ENCODE results near the gene C19orf53. TPM values are rescaled to one million over a fixed set of nuclear protein-coding genes. Genes with fewer than 3 reads are reported as not detected.

Gene C19orf53
- total and polyA plus RNA-seq, 2 of the 13 experiments (the other 11 are each of a cell fraction or from before 2014, with no cell fraction given): 129 to 130 TPM

- TF ChIP-seq PAXIP1 (CRISPR knock-in tag; conservative IDR thresholded peaks at IDR 0.05) (peak; percentile 42; the same call in 1 of the 2 replicates), KLF11 (CRISPR knock-in tag; IDR thresholded peaks at IDR 0.05) (no peak), ZBTB25 (CRISPR knock-in tag; IDR thresholded peaks at IDR 0.05) (no peak), DBP (CRISPR knock-in tag; IDR thresholded peaks at IDR 0.05; ENCODE audit: not compliant biosample characterization) (no peak), EZH2 (conservative IDR thresholded peaks at IDR 0.05; ENCODE audit: low read depth, low read length) (no peak), YEATS4 (CRISPR knock-in tag; IDR thresholded peaks at IDR 0.05; ENCODE audit: borderline replicate concordance) (no peak), GATAD2A (CRISPR knock-in tag; IDR thresholded peaks at IDR 0.05) (peak; percentile 24; the same call in 1 of the 2 replicates), ETV5 (CRISPR knock-in tag; IDR thresholded peaks at IDR 0.05; ENCODE audit: borderline replicate concordance) (peak; percentile 84; the same call in 1 of the 2 replicates), SMAD3 (CRISPR knock-in tag; IDR thresholded peaks at IDR 0.05) (no peak), ARID5B (CRISPR knock-in tag; IDR thresholded peaks at IDR 0.05) (peak; percentile 54; the same call in 1 of the 2 replicates)
Measured at GRCh38 chr19:13765395-13766094, 8.7 kb upstream of the C19orf53 start (continued).

All from HepG2 (cell line).